Left kidney (tissue), 2 donors: Measurements from ENCODE around the gene PITPNC1. TPM values are rescaled to one million over a fixed set of nuclear protein-coding genes. Genes with fewer than 3 reads are reported as not detected.

Experiments
- DNase-seq: peaks from one replicate; pipeline ENCODE4 v3.0.0-alpha.2; 2013
- polyA plus RNA-seq: library from polyadenylated mRNA; unstranded; fragments of 120-200 nt; gene quantifications from one replicate; pipeline ENCODE4 v1.2.1, GENCODE V29; 2013; ENCODE audit not compliant: insufficient read length

Gene PITPNC1
- polyA plus RNA-seq, 1 donor: 22.3 TPM

DNA sequence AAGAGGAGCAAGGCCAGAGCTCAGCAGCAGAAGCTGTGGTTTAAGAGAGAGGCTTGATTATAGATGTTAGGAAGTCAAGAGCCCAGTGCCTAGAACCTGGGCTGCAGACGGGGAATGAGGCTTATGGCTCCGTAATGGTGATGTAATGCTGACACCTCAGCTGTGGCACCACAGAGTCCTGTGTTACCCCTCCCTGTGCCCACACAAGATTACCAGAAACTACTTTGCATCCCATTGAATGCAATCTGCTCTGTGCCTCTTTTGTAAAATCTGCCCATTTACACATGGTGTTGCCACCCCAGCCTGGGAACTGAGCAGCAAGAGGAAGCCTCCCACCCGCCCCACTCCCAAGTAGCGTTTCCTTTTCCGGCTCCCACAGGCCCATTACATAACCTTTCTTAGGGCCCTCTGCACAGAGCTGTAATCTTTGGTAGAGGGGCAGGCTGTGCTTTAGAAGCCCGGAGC lies 57.0 kb downstream of the PITPNC1 start:
- DNase-seq: no peak

- DNase-seq: no peak
Observed at GRCh38 chr17:67435122-67435521, 58.0 kb downstream of the PITPNC1 start.

DNA sequence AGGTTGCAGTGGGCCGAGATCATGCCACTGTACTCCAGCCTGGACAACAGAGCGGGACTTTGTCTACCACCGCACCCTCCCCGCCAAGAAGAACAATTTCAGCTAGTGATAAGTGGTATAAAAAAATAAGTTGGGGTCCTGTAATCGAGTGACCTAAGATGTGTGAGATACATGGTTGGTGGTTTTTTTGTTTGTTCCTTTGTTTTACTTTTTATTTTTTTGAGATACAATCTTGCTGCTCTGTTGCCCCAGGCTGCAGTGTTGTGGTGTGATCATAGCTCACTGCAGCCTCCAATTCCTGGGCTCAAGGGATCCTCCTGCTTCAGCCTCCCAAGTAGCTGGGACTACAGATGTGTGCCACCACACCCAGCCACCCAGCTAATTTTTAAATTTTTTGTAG lies 58.7 kb downstream of the PITPNC1 start:
- no peak for DNase-seq

DNA sequence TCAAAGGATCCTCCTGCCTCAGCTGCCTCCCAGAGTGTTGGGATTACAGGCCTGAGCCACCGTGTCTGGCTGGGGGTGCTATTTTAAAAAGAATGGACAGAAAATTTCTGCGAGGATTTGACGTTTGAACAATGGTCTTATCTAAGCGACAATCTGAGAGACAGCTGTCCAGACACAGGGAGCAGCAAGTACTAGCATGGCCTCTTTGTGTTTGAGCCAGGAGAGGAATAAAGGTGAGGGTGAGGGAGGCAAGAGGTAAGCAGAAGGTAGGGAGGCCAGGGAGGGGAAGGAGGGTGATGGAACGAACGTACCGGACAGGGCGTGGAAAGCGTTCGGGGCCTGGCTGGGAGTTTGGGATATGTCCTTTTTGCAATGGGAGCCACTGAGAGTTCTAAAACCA lies 59.2 kb downstream of the PITPNC1 start:
- no peak for DNase-seq

DNA sequence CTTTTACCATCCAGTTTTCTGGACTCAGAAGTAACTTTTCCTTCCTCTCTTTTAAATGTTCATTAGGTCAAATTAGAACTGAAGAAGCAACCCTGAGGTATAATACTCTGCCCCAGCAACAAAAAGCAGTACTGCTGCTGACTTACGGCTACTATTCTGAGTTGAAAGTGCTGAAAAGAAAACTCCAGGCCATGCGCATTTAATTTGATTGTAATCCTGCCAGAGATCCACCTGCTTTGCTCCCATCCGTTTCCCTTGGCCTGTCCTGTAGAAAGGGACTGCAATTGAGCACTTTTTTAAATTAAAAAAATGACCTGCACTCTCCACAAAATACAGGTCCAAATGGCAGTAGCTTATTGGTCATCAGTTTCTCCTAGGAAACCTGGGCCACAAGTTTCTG lies 61.6 kb downstream of the PITPNC1 start:
- no peak for DNase-seq

- DNase-seq: no peak
Observed at GRCh38 chr17:67439269-67439668, 62.2 kb downstream of the PITPNC1 start.

DNA sequence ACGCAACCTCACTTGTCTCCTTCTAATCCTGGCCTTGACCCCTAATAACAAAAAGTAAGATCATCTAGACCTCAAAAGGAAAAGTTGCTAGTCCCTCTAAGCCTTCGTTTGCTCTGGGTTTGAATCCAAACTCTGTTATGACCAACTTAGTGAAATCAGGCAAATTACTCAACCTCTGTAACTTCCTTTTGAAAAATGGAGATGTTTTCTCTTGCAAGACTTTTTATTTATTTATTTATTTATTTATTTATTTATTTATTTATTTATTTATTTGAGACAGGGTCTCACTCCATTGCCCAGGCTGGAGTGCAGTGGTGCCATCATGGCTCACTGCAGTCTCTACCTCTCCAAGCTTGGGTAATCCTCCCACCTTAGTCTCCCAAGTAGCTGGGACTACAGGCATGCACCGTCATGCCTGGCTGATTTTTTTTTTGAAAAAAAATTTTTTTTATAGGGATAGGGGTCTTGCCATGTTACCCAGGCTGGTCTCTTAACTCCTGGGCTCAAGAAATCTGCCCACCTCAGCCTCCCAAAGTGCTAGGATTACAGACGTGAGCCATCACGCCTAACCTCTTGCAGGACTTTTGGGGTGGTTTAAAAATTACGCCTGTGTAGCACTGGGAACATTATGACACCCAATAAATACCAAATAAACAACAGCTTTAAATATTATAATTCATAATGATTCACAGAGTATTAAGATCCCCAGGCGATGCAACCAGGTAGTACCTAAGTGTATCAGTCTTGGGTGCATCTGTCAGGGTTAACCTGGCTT lies 63.4 kb downstream of the PITPNC1 start:
- no peak for DNase-seq

DNA sequence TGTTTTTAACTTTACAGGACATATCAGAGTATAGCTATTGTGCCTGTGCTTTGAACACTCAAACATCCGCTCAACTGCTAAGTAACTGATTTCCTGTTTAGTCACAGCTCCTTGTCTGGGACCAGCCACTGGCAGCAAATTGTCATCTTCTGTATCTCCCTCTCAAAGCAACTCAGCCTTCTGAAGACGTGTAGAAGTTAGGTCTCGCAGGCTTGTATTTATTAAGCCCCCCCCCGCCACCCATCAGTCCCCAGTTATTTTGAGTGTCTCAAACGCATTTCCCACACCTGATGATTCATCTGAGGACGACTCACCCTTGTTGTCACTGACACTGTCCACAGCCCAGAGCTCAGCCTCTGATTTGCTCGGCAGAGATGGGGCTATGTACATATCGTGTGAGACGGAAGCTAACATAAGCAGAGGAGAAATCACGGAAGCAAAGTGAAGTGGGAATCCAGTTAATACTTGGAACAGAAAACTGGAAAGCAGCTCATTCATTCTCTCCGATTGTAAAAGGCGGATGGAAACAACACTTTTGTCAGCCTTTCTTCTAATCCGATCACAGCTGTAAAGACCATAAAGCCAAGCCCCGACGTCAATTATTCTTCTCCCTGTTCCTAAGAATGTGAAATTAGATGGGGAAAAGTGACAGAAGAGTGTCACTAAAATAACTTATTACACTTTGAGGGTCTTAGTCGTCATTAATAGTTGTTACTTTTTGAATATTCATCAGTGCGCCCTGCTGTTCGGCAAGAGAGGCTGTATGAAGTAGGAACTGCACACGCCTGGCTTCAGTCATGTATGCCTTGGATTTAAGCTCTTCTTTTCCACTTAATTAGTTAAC lies 64.2 kb downstream of the PITPNC1 start:
- DNase-seq: no peak

- DNase-seq: no peak
Observed at GRCh38 chr17:67441896-67442219, 64.8 kb downstream of the PITPNC1 start.

DNA sequence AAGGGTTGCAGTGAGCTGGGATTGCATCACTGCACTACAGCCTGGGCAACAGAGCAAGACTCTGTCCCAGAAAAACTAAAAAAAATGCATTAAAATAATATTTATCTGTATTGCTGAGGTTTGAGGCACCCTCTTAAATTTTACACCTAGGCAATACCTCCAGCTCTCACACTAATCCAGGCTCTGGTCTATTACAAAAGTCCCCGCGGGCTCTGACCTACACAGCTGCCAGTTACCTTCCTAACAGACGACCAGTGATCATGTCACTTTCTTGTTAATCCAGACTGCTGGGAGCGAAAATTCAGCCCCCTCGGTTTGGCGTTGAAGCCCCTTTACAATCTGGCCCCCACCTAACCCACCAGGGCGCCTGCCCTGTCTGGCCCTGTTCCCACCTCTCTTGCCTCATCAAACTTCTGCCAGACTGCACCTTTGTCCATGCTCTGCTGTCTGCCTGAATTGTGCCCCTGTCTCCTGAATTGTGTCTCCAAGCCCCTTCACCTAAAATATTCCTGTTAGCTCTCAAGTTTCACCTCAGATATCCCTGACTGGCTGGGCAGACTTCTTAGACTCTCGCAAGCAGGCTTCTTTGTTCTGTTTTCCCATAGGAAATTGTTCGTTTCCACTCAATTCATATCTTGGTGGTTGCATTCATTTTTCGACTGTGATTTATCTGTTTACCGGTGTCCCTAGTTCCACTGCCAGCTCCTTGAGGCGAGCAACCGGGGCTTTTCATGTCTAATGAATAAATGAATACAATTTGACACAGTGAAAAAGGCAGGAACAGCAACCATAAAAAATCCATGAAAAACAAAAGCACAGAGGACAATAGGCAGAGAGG lies 65.9 kb downstream of the PITPNC1 start:
- no peak for DNase-seq

DNA sequence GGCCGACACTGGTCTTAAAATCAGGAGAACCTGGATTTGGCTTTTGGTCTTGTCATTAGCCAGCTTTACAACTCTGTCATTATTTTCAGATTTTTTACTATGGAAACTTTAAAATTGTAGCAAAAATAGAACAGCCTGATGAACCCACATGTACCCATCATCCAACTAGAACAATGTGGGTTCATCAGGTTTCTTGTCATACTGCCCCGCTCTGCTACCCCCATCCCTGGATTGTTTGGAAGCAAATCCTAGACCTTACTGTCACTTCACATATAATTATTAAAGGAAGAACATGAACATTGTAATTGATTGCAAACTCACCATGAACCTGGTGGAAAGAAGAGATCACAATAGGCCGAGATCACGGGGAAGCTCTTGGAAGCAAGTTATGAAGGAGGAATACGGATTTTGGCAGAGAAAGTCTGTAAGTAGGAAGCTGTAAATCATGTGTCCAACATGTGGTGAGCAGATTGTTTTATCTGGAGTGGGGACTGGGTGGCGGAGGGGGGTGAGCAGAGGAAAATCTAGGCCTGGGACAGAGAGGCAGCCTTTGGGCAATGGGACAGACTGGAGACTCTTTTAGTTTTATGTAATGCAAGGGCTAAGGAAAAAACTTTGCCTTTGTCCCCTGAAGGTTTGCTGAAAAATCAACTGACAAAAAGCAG lies 67.0 kb downstream of the PITPNC1 start:
- no peak for DNase-seq

DNA sequence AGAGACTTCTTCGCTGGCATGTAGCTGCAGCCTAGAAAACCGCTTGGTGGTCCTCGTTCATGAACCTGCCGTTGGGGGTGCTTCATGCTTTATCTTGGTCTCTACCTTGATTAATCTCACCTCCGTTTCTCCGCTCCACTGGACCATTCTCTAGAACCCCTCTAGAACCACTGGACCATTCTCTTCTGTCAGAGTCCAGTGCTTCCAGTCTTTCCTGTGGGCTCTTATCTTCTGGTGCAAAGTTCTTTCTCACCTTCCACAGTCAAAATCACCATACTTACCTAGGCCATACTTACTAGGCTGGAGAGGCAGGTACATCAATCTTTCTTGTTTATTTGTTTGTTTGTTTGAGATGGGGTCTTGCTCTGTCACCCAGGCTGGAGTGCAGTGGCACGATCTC lies 71.4 kb downstream of the PITPNC1 start:
- DNase-seq: no peak

- DNase-seq: no peak
Observed at GRCh38 chr17:67449065-67449464, 72.0 kb downstream of the PITPNC1 start.

- DNase-seq: no peak
Observed at GRCh38 chr17:67449845-67450755, 73.0 kb downstream of the PITPNC1 start.

DNA sequence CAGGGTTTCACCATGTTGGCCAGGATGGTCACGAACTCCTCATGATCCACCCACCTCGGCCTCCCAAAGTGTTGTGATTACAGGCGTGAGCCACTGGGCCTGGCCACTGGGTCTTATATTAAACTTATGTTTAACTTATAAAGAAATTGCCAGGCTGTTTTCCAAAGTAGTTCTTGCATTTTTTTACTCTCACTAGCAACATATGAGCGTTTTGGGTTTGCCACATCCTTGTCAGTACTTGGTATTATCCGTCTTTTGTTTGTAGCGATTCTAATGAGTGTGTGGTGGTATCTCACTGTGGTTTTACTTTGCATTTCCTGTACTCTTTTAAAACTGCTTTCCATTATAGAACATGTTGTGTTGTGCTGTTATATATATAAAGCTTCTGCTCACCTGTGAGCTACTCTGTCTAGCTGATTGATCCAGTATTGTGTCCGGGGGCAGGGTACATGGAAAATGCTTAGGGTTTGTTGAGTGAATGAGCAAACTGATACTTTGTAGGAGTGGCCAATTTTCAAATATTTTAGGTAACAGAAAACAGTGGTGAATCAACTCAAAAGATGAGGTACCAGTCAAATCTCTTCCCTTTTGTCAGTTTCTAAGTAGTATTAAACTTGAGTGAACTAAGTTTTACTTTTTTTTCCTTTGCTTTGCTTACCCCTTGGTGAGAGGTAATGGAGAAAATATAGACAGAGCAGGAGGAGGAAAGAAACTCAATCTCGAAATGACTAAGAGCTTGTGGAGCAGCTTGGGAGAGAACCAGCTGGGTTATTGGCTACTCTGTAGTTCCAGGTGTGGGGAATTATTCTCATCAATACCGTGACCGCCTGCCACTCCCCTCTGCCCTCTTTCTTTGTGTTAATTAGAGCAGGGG lies 75.8 kb downstream of the PITPNC1 start:
- no peak for DNase-seq

GRCh38 chr17:67456103-67456502 lies 79.0 kb downstream of the PITPNC1 start:
- DNase-seq: no peak

DNA sequence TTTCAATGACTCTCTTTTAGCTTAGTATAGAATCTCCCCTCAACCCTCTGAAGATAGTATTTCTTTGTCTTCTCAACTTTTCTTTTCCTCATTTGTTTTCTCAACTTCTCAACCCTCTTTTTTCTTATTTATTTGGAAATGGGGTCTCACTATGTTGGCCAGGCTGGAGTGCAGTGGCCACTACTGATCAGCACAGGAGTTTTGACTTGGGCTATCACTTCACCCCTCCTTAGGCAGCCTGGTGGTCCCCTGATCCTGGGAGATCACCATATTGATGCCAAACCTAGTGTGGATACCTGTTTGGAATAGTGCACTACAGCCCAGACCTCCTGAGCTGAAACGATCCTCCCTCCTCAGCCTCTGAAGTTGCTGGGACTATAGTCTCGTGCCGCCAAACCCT lies 79.8 kb downstream of the PITPNC1 start:
- DNase-seq: no peak

GRCh38 chr17:67458203-67458602 lies 81.1 kb downstream of the PITPNC1 start:
- DNase-seq: no peak

GRCh38 chr17:67459985-67460384 lies 82.9 kb downstream of the PITPNC1 start:
- no peak for DNase-seq

DNA sequence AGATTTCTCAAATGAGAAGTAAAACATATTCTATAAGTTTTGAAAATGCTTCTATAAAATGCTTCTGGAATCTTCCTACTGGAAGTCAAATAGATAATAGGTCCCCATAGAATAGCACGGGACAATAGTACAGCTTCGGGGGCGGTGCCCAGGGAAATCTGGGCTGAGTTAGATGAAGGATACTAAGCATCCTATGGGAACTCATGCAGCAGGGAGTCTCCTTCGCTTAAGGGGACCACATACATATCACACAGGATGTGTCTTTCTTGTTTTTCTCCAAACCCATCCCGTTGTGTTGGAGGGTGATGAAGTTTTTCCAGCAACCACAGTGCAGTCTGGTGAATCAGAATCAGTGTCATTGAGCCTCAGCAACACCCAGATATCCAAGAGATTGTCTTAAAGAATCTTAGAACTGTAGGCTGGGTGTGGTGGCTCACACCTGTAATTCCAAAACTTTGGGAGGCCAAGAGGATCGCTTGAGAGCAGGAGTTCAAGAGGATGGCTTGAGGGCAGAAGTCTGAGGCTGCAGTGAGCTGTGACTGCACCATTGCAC lies 84.2 kb downstream of the PITPNC1 start:
- no peak for DNase-seq
